NCI-H460 (cell line): ENCODE measurements around the gene CACNA1S. TPM values are rescaled to one million over a fixed set of nuclear protein-coding genes. Genes with fewer than 3 reads are reported as not detected.

Experiments used
- DNase-seq: peaks from one replicate; pipeline ENCODE4 v3.0.0-alpha.2; 2016; ENCODE audit warnings: low read depth; ENCODE audit errors: extremely low read depth
- total RNA-seq: library from RNA; depleted of rRNA; stranded (reverse); fragments of >200 nt; shearing (Covaris generic); gene quantifications from 2 replicates; pipeline ENCODE4 v1.2.3, GENCODE V29; 2014

CACNA1S gene
- total RNA-seq, 1 experiment from 2014 or later: not detected

GRCh38 chr1:201119206-201120197 is 7.3 kb upstream of the CACNA1S start:
- DNase-seq: peak; percentile 71

GRCh38 chr1:201116091-201116490 is 3.9 kb upstream of the CACNA1S start:
- no peak for DNase-seq

- no peak for DNase-seq
Measured at GRCh38 chr1:201115390-201115937, 3.2 kb upstream of the CACNA1S start.

- peak; percentile 98 for DNase-seq
Measured at GRCh38 chr1:201114245-201115131, 2.3 kb upstream of the CACNA1S start.

- no peak for DNase-seq
Measured at GRCh38 chr1:201113451-201114244, 1.4 kb upstream of the CACNA1S start.

- no peak for DNase-seq
Measured at GRCh38 chr1:201112926-201113325, 700 bp upstream of the CACNA1S start.

GRCh38 chr1:201111672-201112071 is 554 bp downstream of the CACNA1S start:
- no peak for DNase-seq

GRCh38 chr1:201111156-201111555 is 1.1 kb downstream of the CACNA1S start:
- DNase-seq: no peak

- DNase-seq: no peak
Measured at GRCh38 chr1:201110616-201111015, 1.6 kb downstream of the CACNA1S start.

GRCh38 chr1:201110138-201110537 is 2.1 kb downstream of the CACNA1S start:
- no peak for DNase-seq

- no peak for DNase-seq
Measured at GRCh38 chr1:201109651-201110050, 2.6 kb downstream of the CACNA1S start.

GRCh38 chr1:201108614-201109013 is 3.6 kb downstream of the CACNA1S start:
- DNase-seq: no peak

- DNase-seq: no peak
Measured at GRCh38 chr1:201105688-201106087, 6.5 kb downstream of the CACNA1S start.

GRCh38 chr1:201104141-201104540 is 8.1 kb downstream of the CACNA1S start:
- DNase-seq: no peak

- no peak for DNase-seq
Measured at GRCh38 chr1:201103666-201104065, 8.6 kb downstream of the CACNA1S start.

- no peak for DNase-seq
Measured at GRCh38 chr1:201100169-201100930, 11.9 kb downstream of the CACNA1S start.

- no peak for DNase-seq
Measured at GRCh38 chr1:201098992-201099677, 13.1 kb downstream of the CACNA1S start.

GRCh38 chr1:201096977-201097856 is 15.0 kb downstream of the CACNA1S start:
- no peak for DNase-seq
